HG03571 (cell line): ENCODE results near the gene BMS1.
"Not testable (repeated sequence)": the region's sequence is repeated elsewhere in the genome, so short reads cannot be mapped to it uniquely, and the experiment has no call there.

Source experiments
- ATAC-seq: cut with Tn5 transposase; IDR thresholded peaks from one replicate; pipeline ENCODE4 v1.9.1; 2021; ENCODE audit not compliant: unreplicated experiment

The BMS1 gene

GRCh38 chr10:42782446-42783180, at the start of gene BMS1:
TSS of gene BMS1 (plus strand) at chr10:42782795. CDS start at chr10:42784395, 1,600 bp downstream.
- peak; percentile 96 for ATAC-seq

- no peak for ATAC-seq
Measured at GRCh38 chr10:42734536-42734935, 48.1 kb upstream of the BMS1 start.

- no peak for ATAC-seq
Measured at GRCh38 chr10:42738679-42739078, 43.9 kb upstream of the BMS1 start.

GRCh38 chr10:42741536-42741935, 41.1 kb upstream of the BMS1 start:
- not testable (repeated sequence) for ATAC-seq

- no peak for ATAC-seq
Measured at GRCh38 chr10:42743697-42744096, 38.9 kb upstream of the BMS1 start.

- no peak for ATAC-seq
Measured at GRCh38 chr10:42744134-42744701, 38.4 kb upstream of the BMS1 start.

GRCh38 chr10:42753126-42753506, 29.5 kb upstream of the BMS1 start:
- no peak for ATAC-seq

GRCh38 chr10:42753507-42754154, 29.0 kb upstream of the BMS1 start:
- ATAC-seq, result no peak

- ATAC-seq, result no peak
Measured at GRCh38 chr10:42754155-42755027, 28.2 kb upstream of the BMS1 start.

- no peak for ATAC-seq
Measured at GRCh38 chr10:42755028-42755451, 27.6 kb upstream of the BMS1 start.

- ATAC-seq, result no peak
Measured at GRCh38 chr10:42755556-42756093, 27.0 kb upstream of the BMS1 start.

GRCh38 chr10:42767906-42768305, 14.7 kb upstream of the BMS1 start:
- ATAC-seq, result no peak

GRCh38 chr10:42768581-42769152, 13.9 kb upstream of the BMS1 start:
- ATAC-seq, result no peak

- no peak for ATAC-seq
Measured at GRCh38 chr10:42769173-42769572, 13.4 kb upstream of the BMS1 start.

GRCh38 chr10:42769673-42770072, 12.9 kb upstream of the BMS1 start:
- ATAC-seq, result no peak

GRCh38 chr10:42776681-42777080, 5.9 kb upstream of the BMS1 start:
- ATAC-seq, result no peak

GRCh38 chr10:42780456-42780855, 2.1 kb upstream of the BMS1 start:
- no peak for ATAC-seq

- ATAC-seq, result no peak
Measured at GRCh38 chr10:42781893-42782445, 626 bp upstream of the BMS1 start.

GRCh38 chr10:42783181-42783549, 570 bp downstream of the BMS1 start:
- ATAC-seq, result peak; percentile 5

- ATAC-seq, result no peak
Measured at GRCh38 chr10:42785759-42786158, 3.2 kb downstream of the BMS1 start.
